TTC549 (cell line): ENCODE results near the gene CD99.
"Not testable (repeated sequence)": the region's sequence is repeated elsewhere in the genome, so short reads cannot be mapped to it uniquely, and the experiment has no call there.

ENCODE experiments used
- FAIRE-seq: peaks from 2 replicates; lab custom pipeline; 2012; peaks lifted over from hg19 to GRCh38; lab: Jason Lieb, UNC

The CD99 gene

GRCh38 chrX:2700405-2701320, 9.6 kb downstream of the CD99 start:
- no peak for FAIRE-seq

GRCh38 chrX:2701600-2701999, 10.5 kb downstream of the CD99 start:
- no peak for FAIRE-seq

GRCh38 chrX:2703991-2704369, 12.9 kb downstream of the CD99 start:
- FAIRE-seq: no peak

- FAIRE-seq: no peak
Measured at GRCh38 chrX:2705046-2705832, 14.1 kb downstream of the CD99 start.

GRCh38 chrX:2707334-2707760, 16.3 kb downstream of the CD99 start:
- no peak for FAIRE-seq

DNA sequence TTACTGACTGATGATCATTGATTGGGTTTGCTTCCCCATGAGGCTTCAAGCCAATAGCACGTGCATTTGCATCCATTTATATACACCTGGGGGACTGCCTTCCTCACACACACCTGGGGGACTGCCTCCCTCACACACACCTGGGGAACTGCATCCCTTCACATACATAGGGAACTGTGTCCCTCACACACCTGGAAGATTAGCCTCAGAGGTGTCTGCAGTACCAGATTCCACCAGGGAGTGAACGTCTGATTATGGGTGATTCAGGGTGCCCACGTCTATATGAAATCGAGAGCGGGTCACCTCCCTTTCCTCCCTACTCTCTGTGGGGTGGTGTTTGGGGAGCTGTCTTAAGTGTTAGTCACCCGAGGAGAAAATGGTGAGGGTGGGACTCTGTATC, 16.9 kb downstream of the CD99 start:
- FAIRE-seq: no peak

DNA sequence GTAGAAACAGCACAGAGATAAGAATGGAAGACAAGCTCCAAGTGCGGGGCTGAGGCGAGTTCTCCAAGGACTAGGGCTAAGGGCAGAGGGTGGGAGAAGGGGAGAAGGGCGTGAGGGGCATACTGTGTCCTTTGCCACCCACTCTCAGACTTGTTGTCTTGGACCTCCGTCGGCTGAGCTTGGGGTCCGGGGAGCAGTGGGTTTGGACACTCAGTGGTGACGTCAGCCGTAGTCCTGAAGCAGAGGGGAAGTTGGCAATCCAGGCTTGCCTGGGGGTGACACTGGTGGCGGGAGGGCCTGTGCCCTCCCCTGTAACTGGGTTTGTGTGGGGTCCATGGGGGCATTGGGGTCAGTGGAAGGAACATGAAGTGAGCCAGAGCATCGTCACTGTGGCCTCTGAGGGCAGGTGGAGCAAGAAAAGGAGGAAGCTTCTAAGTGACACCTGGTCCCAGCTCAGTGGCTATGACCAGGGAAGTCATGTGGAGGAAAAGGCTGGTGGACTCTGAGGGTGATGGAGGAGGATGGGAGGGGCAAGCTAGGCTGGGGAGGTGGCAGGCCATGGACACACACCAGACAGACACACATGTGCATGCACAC, 17.6 kb downstream of the CD99 start:
- FAIRE-seq: no peak

DNA sequence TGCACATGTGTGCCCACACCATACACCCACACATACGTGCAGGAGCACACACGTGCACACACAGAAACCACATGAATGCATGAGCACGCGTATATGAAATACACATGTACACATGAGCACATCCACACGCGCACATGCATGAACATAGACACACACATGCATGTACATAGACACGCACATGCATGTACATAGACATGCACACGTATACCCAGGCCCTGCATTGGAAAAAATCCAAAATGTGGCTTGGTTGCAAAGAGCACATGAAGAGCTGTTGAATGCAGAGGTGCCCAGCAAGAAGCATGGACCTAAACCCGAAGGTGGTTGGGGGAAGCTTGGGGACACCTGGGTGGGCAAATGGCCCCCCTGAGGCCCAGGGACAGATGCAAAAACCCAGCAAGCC, 18.5 kb downstream of the CD99 start:
- FAIRE-seq: no peak

DNA sequence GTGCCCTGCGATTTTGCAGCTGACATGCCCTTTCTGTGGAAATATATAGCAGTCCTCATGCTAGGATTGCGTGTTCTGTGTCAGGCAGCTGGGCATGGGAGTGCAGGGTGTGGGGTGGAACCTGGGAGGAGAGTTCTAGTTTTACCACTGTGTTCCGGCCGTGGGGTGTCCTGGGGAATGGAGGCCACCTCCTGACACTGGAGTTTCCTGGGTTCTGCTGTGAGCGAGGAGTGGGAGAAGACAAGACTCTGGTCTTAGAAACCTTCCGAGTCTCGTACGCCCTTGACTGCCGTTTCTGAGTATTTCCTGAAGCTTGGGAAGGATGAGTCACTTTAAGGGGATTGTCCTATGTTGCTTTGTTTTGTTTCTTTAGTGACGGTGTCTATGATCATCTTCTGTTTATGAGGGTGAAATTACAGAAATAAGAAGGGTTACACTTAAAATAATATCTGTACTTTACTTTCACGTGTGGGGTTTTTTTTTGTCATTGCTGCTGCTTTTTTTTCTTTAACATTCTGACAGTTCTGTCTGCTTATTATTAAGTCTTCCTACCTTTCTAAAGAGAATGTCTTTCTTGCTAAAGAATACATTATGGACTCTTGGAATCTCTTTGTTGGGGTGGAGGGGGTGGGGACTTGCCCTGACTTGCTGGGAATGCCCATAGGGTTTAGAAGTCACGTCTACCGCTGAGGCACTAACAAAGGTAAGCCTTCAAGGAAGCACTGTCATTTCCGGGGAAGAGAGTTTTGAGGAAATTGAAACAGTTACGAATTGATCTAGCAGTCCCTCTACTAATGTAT, 19.1 kb downstream of the CD99 start:
- no peak for FAIRE-seq

- FAIRE-seq: no peak
Measured at GRCh38 chrX:2711441-2711840, 20.3 kb downstream of the CD99 start.

DNA sequence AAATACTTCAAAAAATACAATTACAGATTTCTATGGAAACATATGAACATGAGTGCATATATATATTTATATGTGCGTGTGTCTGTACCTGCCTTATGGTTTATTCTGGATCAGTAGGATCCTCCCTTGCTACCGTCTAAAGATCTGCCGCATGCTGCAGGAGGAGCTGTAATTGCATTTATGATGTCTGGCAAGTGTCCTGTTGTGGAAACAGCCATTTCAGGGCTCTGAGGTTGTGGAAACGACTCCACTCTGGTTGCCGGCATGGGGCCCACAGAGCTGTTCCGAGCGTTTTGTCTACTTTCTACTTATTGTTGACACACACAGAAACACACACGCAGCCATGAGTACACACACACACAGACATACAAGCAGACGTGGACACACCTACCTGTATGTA, 21.3 kb downstream of the CD99 start:
- no peak for FAIRE-seq

DNA sequence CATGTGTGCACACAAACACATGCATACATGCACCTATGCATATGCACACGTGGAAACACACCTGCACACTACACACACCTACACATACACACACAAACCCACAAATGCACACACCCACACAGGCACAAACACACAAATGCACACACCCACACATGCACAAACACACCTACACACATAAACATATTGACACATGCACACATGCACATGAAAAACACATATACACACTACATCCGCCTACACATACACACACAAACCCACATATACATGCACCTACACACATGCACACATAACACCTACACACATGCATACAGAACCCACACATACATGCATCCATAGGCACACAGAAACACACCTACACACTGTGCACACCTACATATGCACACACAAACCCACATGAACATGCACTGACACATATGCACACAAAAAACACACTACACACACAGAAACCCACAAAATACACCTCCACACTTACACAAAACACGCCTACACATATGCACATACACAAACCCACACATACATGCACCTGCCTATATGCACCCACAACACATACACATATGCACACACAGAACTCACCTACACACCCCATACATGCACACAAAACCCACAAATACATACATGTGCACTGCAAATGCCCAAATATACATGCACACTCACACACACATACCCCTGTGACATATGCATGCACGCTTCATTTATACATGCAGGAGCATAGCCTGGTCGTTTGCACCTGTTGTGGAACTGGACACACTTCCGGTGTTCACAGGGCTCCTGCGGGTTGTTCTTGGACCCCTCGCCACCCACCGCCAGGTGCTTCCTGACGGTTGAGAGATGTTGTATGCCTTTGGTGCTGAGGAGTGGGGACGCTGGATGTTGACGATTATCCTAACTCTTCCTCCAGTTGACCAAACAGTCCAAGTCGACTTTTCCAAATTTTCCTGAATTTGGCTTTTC, 22.1 kb downstream of the CD99 start:
- FAIRE-seq: no peak

GRCh38 chrX:2714551-2714950, 23.5 kb downstream of the CD99 start:
- FAIRE-seq: no peak

- no peak for FAIRE-seq
Measured at GRCh38 chrX:2715066-2715600, 24.0 kb downstream of the CD99 start.

GRCh38 chrX:2717312-2717711, 26.2 kb downstream of the CD99 start:
- FAIRE-seq: no peak

DNA sequence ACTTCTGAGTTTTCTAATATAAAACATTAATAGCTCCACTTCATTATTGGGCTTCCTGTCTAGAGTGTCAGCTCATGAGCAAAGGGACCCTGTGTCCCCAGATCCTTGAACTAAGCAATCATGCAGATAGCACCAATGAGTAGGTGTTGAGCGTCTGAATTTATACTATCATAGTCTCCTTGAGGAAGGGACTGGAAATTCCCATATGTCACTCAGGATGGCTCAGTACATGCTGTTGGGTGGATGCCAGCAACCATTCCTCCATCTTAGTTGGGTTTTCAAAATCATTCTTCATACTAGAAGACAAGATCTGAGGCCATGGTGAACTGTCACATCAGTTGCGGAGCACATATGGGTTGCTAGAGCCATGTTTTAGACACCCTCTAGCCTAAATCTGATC, 27.7 kb downstream of the CD99 start:
- FAIRE-seq: no peak

- FAIRE-seq: no peak
Measured at GRCh38 chrX:2719774-2720447, 28.8 kb downstream of the CD99 start.

- no peak for FAIRE-seq
Measured at GRCh38 chrX:2723286-2723879, 32.3 kb downstream of the CD99 start.

- FAIRE-seq: not testable (repeated sequence)
Measured at GRCh38 chrX:2727264-2727663, 36.2 kb downstream of the CD99 start.

DNA sequence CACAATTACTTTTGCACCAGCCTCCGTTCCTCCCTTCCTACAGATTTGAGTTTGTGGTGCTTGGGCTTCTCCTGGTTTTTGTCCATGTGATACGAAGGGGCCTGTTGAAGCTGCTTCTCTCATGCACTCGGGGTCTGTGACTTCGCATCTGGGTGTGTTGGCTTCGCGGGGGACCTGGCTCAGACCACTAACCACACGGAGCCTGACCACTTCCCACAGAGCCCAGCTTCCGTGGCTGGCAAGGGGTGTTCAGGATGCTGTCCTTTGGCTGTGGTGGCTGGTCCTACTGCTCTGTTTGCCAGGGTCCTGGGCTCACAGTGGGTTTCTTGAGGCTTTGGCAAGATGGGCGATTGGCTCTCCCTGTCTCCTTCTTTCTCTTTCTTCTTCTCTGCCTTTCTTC, 41.0 kb downstream of the CD99 start:
- FAIRE-seq: no peak
